H1 (cell line): ENCODE results near the gene TOGARAM1. TPM values are rescaled to one million over a fixed set of nuclear protein-coding genes. Genes with fewer than 3 reads are reported as not detected.

ENCODE experiments used
- CTCF ChIA-PET: fragments of 300-600 bp; sonication (Branson Sonifier 250); formaldehyde crosslinking; loops from one replicate; lab custom pipeline; 2021; ENCODE audit not compliant: partially characterized antibody; lab: Charles Lee
- POLR2A ChIA-PET: fragments of 300-600 bp; sonication (Branson Sonifier 250); formaldehyde crosslinking; loops from one replicate; lab custom pipeline; 2021; ENCODE audit warnings: inconsistent platforms; ENCODE audit not compliant: partially characterized antibody; lab: Charles Lee
- DNase-seq, 2 experiments: peaks; one replicate each; pipeline versions ENCODE4 v3.0.0 to v3.0.0-alpha.2; 2010 to 2022; ENCODE audit warnings: low spot score in 2 of 2, low read depth in 1 of 2, mixed read lengths in 1 of 2
- FAIRE-seq: peaks from 2 replicates; lab custom pipeline; 2011; peaks lifted over from hg19 to GRCh38; lab: Jason Lieb, UNC
- H2AFZ ChIP-seq: 2 replicates; pipeline ENCODE4 v1.8.1; 2012; ENCODE audit warnings: low read length, inconsistent platforms
- H2AK5ac ChIP-seq: 2 replicates; pipeline ENCODE4 v1.6.1; 2013; ENCODE audit warnings: low read depth, low read length
- H2BK120ac ChIP-seq: replicated peaks from 2 replicates; pipeline ENCODE3; 2013; ENCODE audit warnings: low read depth, low read length, inconsistent platforms
- H2BK12ac ChIP-seq: 2 replicates; pipeline ENCODE4 v1.6.1; 2013; ENCODE audit warnings: low read depth, low read length
- H2BK15ac ChIP-seq: 2 replicates; pipeline ENCODE4 v1.6.1; 2013; ENCODE audit warnings: low read length
- H2BK20ac ChIP-seq: 2 replicates; pipeline ENCODE4 v1.6.1; 2013; ENCODE audit warnings: low read length
- H2BK5ac ChIP-seq: 2 replicates; pipeline ENCODE4 v1.6.1; 2013; ENCODE audit warnings: low read depth, low read length
- H3K14ac ChIP-seq: 2 replicates; pipeline ENCODE4 v1.6.1; 2013; ENCODE audit warnings: inconsistent platforms; ENCODE audit not compliant: insufficient read length
- H3K18ac ChIP-seq: 2 replicates; pipeline ENCODE4 v1.6.1; 2013; ENCODE audit warnings: low read length; ENCODE audit errors: extremely low read depth
- H3K23ac ChIP-seq: 2 replicates; pipeline ENCODE4 v1.6.1; 2013; ENCODE audit warnings: inconsistent platforms; ENCODE audit not compliant: insufficient read length
- H3K23me2 ChIP-seq: 2 replicates; pipeline ENCODE4 v1.6.1; 2013; ENCODE audit warnings: low read depth, low read length
- H3K27ac ChIP-seq: 2 replicates; pipeline ENCODE4 v1.6.1; 2011; ENCODE audit warnings: low read depth, low read length, inconsistent platforms
- H3K27me3 ChIP-seq, 4 experiments: replicated peaks in 1 of 4; 1 replicate in 1 of 4; 2 replicates in 3 of 4; pipeline versions ENCODE4 v1.6.1 to v1.8.1; 2011 to 2013; ENCODE audit warnings: low read length in 3 of 4, mild to moderate bottlenecking in 3 of 4, inconsistent platforms in 2 of 4, mixed read lengths in 2 of 4, moderate library complexity in 1 of 4; ENCODE audit not compliant: control insufficient read depth in 3 of 4, insufficient read depth in 3 of 4; ENCODE audit errors: extremely low read depth in 1 of 4
- H3K36me3 ChIP-seq, 4 experiments: 2 replicates each; pipeline versions ENCODE4 v1.6.1 to v1.8.1; 2011 to 2013; ENCODE audit warnings: mild to moderate bottlenecking in 4 of 4, low read length in 3 of 4, moderate library complexity in 2 of 4, control low read depth in 1 of 4, inconsistent platforms in 1 of 4; ENCODE audit not compliant: insufficient read depth in 4 of 4, control insufficient read depth in 2 of 4
- H3K4ac ChIP-seq: replicated peaks from 2 replicates; pipeline ENCODE3; 2013; ENCODE audit warnings: low read length, low read depth, mixed read lengths, inconsistent platforms; ENCODE audit not compliant: insufficient read length
- H3K4me1 ChIP-seq, 4 experiments: replicated peaks in 1 of 4; 1 replicate in 1 of 4; 2 replicates in 3 of 4; pipeline versions ENCODE4 v1.6.1 to v1.8.1; 2011 to 2013; ENCODE audit warnings: low read length in 3 of 4, inconsistent platforms in 2 of 4, mixed read lengths in 1 of 4; ENCODE audit not compliant: insufficient read depth in 4 of 4, control insufficient read depth in 3 of 4
- H3K4me2 ChIP-seq, 2 experiments: 2 replicates each; pipeline versions ENCODE4 v1.6.1 to v1.8.1; 2011 to 2013; ENCODE audit warnings: low read depth in 2 of 2, low read length in 2 of 2, control low read depth in 1 of 2, inconsistent platforms in 1 of 2, mild to moderate bottlenecking in 1 of 2; ENCODE audit not compliant: insufficient read depth in 1 of 2
- H3K4me3 ChIP-seq, 4 experiments: fragments of 200-600, 300-600 bp in 1 of 4; sonication (generic), shearing (Covaris generic), sonication (Bioruptor Twin) in 1 of 4; 2 replicates each; pipeline versions ENCODE4 v1.5.1 to v1.8.1; 2011 to 2016; ENCODE audit warnings: low read length in 4 of 4, low read depth in 3 of 4, control low read depth in 2 of 4, inconsistent platforms in 2 of 4, mild to moderate bottlenecking in 2 of 4, mixed read lengths in 1 of 4, moderate library complexity in 1 of 4; ENCODE audit not compliant: insufficient read depth in 2 of 4; ENCODE audit errors: extremely low read depth in 1 of 4
- H3K56ac ChIP-seq: replicated peaks from 2 replicates; pipeline ENCODE3; 2013; ENCODE audit warnings: low read depth, mild to moderate bottlenecking, mixed read lengths, low read length, inconsistent platforms; ENCODE audit not compliant: insufficient read length
- H3K79me1 ChIP-seq: 2 replicates; pipeline ENCODE4 v1.6.1; 2013; ENCODE audit warnings: low read depth, low read length, control low read depth
- H3K79me2 ChIP-seq, 2 experiments: 2 replicates each; pipeline versions ENCODE4 v1.6.1 to v1.8.1; 2012 to 2013; ENCODE audit warnings: low read length in 2 of 2, mild to moderate bottlenecking in 2 of 2, inconsistent platforms in 1 of 2; ENCODE audit not compliant: insufficient read depth in 2 of 2, control insufficient read depth in 1 of 2
- H3K9ac ChIP-seq, 4 experiments: replicated peaks in 1 of 4; 1 replicate in 1 of 4; 2 replicates in 3 of 4; pipeline versions ENCODE4 v1.6.1 to v1.8.1; 2011 to 2013; ENCODE audit warnings: low read depth in 3 of 4, low read length in 3 of 4, control low read depth in 2 of 4, mild to moderate bottlenecking in 2 of 4, moderate library complexity in 2 of 4, inconsistent platforms in 1 of 4; ENCODE audit errors: extremely low read depth in 1 of 4
- H3K9me3 ChIP-seq, 2 experiments: 2 replicates each; pipeline versions ENCODE4 v1.6.1 to v1.8.1; 2012 to 2013; ENCODE audit warnings: mild to moderate bottlenecking in 2 of 2, moderate library complexity in 2 of 2, control low read depth in 1 of 2, inconsistent platforms in 1 of 2, low read depth in 1 of 2, low read length in 1 of 2, mixed read lengths in 1 of 2; ENCODE audit not compliant: insufficient read depth in 2 of 2
- H4K20me1 ChIP-seq, 2 experiments: replicated peaks in 1 of 2; 2 replicates each; pipeline versions ENCODE3 to v1.8.1; 2011 to 2013; ENCODE audit warnings: inconsistent platforms in 2 of 2, low read length in 2 of 2, mild to moderate bottlenecking in 1 of 2; ENCODE audit not compliant: insufficient read depth in 2 of 2, control insufficient read depth in 1 of 2
- H4K5ac ChIP-seq: 2 replicates; pipeline ENCODE4 v1.6.1; 2013; ENCODE audit warnings: low read length, low read depth, mixed read lengths, inconsistent platforms; ENCODE audit not compliant: insufficient read length
- H4K8ac ChIP-seq: 2 replicates; pipeline ENCODE4 v1.8.0; 2013; ENCODE audit warnings: mild to moderate bottlenecking, moderate library complexity, low read length, inconsistent platforms; ENCODE audit not compliant: insufficient read depth; ENCODE audit errors: extremely low read depth
- H4K91ac ChIP-seq: replicated peaks from 2 replicates; pipeline ENCODE3; 2013; ENCODE audit warnings: low read length, mixed read lengths, inconsistent platforms; ENCODE audit not compliant: insufficient read length
- ASH2L ChIP-seq: fragments of 200-600, 300-600 bp; sonication (generic); IDR thresholded peaks from one replicate; pipeline ENCODE4 v1.7.1; 2017; ENCODE audit warnings: low read length
- MAFK ChIP-seq: IDR thresholded peaks from 2 replicates; pipeline ENCODE4 v1.6.1; 2012; ENCODE audit warnings: low read depth, mild to moderate bottlenecking, improper control_type of control experiment, low read length
- RBBP5 ChIP-seq: IDR thresholded peaks from 2 replicates; pipeline ENCODE4 v1.7.1; 2012; ENCODE audit warnings: low read depth, mild to moderate bottlenecking, inconsistent platforms, low read length, moderate library complexity, borderline replicate concordance
- SIRT6 ChIP-seq: IDR thresholded peaks from one replicate; pipeline ENCODE4 v1.7.1; 2012; ENCODE audit warnings: low read length, inconsistent platforms
- WGBS, 2 experiments: shearing (Covaris generic) in 1 of 2; methylation state at CpG; one replicate each; pipeline versions ENCODE4 v1.1.6 to v1.1.7; 2013 to 2015; ENCODE audit warnings: low lambda C conversion rate in 2 of 2, mixed read lengths in 2 of 2, inconsistent platforms in 1 of 2, low coverage in 1 of 2, missing lambda C conversion rate in 1 of 2; ENCODE audit not compliant: insufficient replicate concordance in 2 of 2, insufficient coverage in 1 of 2, insufficient read length in 1 of 2; ENCODE audit errors: extremely low coverage in 1 of 2, missing lambda C conversion rate in 1 of 2; 5-methylcytosine and 5-hydroxymethylcytosine counted together
- polyA plus RNA-seq, 7 experiments: library from polyadenylated mRNA; depleted of rRNA in 3 of 7; stranded (reverse) in 5 of 7; unstranded in 2 of 7; fragments of >200 nt in 5 of 7; fragments of 200-250 nt in 2 of 7; gene quantifications; 1 replicate in 5 of 7; 2 replicates in 1 of 7; 4 replicates in 1 of 7; pipeline versions ENCODE4 v1.2.1 to v1.2.3, GENCODE V29; 2011 to 2013; ENCODE audit warnings: missing spikeins in 2 of 7, mixed read lengths in 2 of 7
- total RNA-seq: library from RNA; stranded (reverse); fragmentation: NEBNext Ultra II Directional; extraction: Animal tissue kit (Norgen Biotek cat#: 25700); gene quantifications from 2 replicates; pipeline ENCODE4 v1.2.1, GENCODE V29; 2021

Gene TOGARAM1
- total and polyA plus RNA-seq, 2 of the 8 experiments (the other 6 are each of a cell fraction or from before 2014, with no cell fraction given), result 2.5 to 6.8 TPM

- no peaks in the 10 kb centered on the region; the same call in 1 of the 2 replicates for H3K79me1 ChIP-seq
- no peak for DNase-seq
- no peaks in the 10 kb centered on the region for H3K36me3 ChIP-seq
- no peak overlapping the region for H2BK5ac ChIP-seq
- no peak overlapping the region for H2BK120ac ChIP-seq
- no peak overlapping the region for H4K91ac ChIP-seq
- H4K5ac ChIP-seq, result no peak overlapping the region
- H3K4ac ChIP-seq, result no peak overlapping the region
- ChIA-PET CTCF (no interaction called here), POLR2A (no interaction called here)
- H2BK12ac ChIP-seq, result no peak overlapping the region
- no peak overlapping the region for H2AK5ac ChIP-seq
- H3K9ac ChIP-seq, result no peak overlapping the region
- 95% methylated on average over 4 of the region's 4 CpGs; no CpG with 5 or more reads in 1 of the 2 experiments for WGBS, 2 experiments
- no peak overlapping the region for H3K4me2 ChIP-seq
- H2AFZ ChIP-seq, result no peak overlapping the region
- H4K8ac ChIP-seq, result no peak overlapping the region
- no peak overlapping the region for H3K18ac ChIP-seq
- no peaks in the 10 kb centered on the region for H3K27me3 ChIP-seq
- no peaks in the 10 kb centered on the region for H4K20me1 ChIP-seq
- H3K23ac ChIP-seq, result no peak overlapping the region
- H3K79me2 ChIP-seq, result peaks cover 4 to 95% of the 10 kb centered on the region in 2 experiments; a peak in 3 of 4 replicates
- H3K4me3 ChIP-seq, result no peak overlapping the region
- no peak for TF ChIP-seq SIRT6
- TF ChIP-seq ASH2L, result no peak
- no peak for TF ChIP-seq RBBP5
- TF ChIP-seq MAFK, result no peak
- no peak for FAIRE-seq
- H3K23me2 ChIP-seq, result no peaks in the 10 kb centered on the region
- no peak overlapping the region for H2BK20ac ChIP-seq
- H3K56ac ChIP-seq, result no peak overlapping the region
- no peaks in the 10 kb centered on the region for H3K4me1 ChIP-seq
- no peak overlapping the region for H2BK15ac ChIP-seq
- H3K27ac ChIP-seq, result no peak overlapping the region
- H3K9me3 ChIP-seq, result no peaks in the 10 kb centered on the region
- H3K14ac ChIP-seq, result no peak overlapping the region
Observed at GRCh38 chr14:44971459-44971858, 9.5 kb downstream of the TOGARAM1 start.
